HG03280 (cell line): ENCODE results near the gene LZTS2.
"Not testable (repeated sequence)": the region's sequence is repeated elsewhere in the genome, so short reads cannot be mapped to it uniquely, and the experiment has no call there.

Experiments
- ATAC-seq: cut with Tn5 transposase; IDR thresholded peaks from one replicate; pipeline ENCODE4 v1.9.1; 2021; ENCODE audit warnings: mild to moderate bottlenecking, moderate library complexity; ENCODE audit not compliant: unreplicated experiment

The LZTS2 gene

DNA sequence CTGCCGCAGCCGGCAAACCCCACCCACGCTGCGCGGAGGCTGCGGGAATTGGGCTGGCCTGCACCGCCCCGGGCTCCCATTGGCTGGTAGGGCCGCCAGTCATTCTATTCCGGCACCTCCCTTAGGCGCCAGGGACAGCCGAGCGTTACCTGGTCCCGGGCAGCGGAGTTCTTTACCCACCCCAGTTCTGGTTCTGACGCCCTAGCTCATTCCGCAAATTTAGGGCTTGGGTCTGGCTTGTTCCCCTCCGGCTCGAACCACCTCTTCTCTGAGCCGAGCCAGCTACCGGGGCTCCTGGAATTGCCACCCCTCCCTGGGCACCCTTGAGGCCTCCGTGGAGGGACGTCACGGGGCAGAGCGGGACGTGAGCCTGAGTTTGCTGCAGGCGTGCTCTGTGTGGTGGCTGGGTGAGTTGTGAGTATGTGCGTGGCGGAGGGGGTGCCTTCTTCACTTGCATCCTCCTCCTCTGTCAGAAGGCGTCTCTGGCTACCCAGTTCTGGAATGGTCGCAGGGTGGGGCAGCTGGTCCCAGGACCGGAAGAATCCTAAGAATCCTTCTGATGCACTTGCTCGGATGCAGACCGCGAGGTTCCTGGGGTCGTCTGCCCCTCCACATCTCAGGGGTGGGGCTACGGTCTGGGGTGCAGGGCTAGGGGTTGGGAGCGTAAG, 31.7 kb downstream of the LZTS2 start, which contains the start of the genes PDZD7 and SFXN3:
PDZD7 (minus strand) TSS at position 2 of the 668 bp plus-strand sequence. CDS start 910 bp downstream, outside the sequence.
SFXN3 (plus strand) TSS at position 107 of the 668 bp plus-strand sequence. CDS start 3,461 bp downstream, outside the sequence.
- peak; percentile 92 for ATAC-seq

DNA sequence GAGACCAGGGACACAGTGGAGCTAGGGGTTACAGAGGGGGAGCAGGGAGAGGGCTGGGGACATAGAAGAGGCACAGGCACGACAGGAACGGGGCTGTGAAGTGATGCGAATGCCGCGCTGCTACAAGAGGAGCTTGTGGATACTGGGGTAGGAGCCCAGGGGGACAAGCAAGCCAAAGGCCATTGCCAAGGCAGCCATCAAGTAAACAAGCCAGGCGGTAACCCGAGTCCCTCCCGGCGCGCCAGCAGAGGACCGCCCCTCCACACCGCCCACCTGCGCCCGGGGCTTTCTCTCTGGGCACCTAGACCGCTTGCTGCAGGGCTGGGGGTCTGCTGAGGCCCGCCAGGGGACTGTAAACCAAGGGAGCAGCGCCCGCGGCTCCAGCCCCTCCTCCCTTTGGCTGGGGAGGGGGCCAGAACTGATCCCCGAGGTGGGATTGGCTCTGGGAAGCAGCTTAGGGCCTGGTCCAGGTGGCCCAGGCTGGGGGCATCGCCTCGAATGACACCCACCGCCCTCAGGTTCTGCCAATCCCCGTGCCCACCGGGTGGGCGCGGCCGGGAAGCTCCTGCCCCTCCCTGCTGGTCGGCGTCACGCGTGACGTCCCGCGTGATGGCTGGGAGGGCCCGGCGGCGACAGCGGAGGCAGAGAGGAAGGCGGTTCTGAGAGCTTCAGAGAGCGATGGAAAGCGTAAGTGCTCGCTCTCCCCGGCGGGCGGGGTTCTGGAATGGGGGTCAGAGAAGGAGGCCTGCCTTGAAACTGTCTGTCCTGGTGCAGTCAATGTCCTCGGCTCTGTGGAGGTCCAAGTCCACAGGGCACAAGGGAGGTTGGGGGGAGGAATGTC, 32.4 kb downstream of the LZTS2 start:
- no peak for ATAC-seq

DNA sequence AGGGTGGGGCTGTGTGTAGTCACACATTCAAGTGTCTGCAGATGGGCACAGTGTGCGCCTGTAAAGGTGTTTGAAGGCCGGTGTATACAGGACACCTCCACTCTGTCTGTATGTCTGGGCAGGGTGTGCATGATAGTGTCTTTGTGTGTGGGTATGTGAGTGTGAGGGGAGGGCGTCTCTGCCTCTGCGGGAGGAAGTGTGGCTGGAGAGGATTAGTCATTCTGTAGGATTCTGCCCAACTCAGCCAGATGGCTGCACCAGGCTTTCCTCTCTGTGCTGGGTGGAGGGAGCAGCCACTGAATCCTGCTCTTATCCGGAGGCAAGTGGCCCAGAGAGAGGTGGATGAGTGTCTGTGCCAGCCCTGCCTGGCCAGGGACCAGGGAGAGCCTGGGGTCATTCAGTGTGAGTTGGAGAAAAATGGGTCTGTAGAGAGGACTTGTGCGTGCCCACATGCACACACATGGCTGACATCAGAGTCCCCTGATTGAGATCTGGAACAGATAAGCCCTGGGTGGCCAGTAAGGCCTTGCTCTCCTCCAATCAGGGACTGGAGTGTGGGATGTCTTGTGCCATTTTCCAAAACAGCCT, 33.1 kb downstream of the LZTS2 start:
- no peak for ATAC-seq

DNA sequence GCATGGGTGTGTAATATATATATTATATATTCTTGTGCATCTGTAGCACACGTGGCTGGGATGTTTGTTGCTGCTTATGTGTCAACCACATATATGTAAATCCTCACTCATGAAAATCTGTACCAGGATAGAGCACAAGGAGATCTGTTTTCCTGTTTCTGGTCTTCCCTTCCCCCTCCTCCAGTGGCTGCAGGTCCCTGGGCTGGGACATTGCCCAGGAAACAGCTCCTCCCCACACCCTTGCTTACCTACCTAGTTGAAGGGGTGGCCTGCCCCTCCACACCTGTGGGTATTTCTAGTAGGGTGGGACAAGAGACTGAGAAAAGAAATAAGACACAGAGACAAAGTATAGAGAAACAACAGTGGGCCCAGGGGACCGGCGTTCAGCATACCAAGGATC, 33.7 kb downstream of the LZTS2 start:
- ATAC-seq: no peak

DNA sequence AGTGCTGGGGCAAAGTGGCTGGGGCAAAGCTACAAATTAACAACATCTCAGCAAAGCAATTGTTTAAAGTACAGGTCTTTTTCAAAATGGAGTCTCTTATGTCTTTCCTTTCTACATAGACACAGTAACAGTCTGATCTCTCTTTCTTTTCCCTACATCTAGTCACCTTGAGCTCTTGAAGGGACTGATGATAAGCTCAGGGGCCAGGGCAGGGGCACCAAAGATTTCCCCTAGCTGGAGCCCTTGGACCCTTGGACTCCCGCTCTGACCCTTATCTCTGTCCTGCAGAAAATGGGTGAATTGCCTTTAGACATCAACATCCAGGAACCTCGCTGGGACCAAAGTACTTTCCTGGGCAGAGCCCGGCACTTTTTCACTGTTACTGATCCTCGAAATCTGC, 34.8 kb downstream of the LZTS2 start:
- not testable (repeated sequence) for ATAC-seq

DNA sequence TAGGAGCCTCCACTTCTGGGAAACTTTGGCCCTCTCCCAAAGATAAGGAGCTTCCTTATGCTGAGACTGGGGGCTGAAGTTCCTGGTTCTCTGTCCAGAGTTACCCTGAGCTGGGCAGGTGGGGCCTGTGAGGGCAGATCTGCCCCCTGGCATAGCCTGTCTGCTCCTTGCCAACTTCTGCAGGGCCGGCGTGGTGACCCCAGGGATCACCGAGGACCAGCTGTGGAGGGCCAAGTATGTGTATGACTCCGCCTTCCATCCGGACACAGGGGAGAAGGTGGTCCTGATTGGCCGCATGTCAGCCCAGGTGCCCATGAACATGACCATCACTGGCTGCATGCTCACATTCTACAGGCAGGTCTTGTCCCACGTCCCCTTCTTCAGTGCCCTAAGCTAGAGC, 35.7 kb downstream of the LZTS2 start:
- ATAC-seq: no peak

DNA sequence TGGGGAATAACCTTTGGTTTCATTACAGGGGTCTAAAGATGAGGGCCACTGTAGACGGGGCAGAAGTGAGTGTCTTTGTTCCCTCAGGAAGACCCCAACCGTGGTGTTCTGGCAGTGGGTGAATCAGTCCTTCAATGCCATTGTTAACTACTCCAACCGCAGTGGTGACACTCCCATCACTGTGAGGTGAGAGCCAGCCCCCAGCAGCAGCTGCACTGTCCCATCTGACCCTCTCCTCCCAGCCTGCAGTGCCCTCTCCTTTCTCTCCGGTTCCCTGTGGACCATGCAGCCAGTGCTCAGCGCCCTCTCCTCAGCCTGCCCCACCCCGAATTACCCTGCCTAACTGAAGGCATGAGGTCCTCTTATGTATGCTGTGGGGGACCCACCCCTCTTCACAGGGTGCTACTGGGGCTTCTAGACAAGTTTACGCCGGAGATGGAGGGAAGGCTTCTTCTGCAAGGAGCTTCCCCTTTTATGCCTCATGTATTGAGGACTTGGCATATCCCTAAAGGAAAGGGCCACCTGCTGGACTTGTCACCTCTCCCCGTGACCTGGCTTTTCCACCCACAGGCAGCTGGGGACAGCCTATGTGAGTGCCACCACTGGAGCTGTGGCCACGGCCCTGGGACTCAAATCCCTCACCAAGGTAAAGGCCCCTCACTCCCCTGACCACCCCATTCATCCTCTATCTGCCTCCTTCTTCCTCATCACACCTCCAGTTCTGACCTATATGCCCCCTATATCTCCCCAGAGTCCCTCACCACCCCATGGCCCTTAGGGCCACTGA, 36.5 kb downstream of the LZTS2 start:
- ATAC-seq: no peak

DNA sequence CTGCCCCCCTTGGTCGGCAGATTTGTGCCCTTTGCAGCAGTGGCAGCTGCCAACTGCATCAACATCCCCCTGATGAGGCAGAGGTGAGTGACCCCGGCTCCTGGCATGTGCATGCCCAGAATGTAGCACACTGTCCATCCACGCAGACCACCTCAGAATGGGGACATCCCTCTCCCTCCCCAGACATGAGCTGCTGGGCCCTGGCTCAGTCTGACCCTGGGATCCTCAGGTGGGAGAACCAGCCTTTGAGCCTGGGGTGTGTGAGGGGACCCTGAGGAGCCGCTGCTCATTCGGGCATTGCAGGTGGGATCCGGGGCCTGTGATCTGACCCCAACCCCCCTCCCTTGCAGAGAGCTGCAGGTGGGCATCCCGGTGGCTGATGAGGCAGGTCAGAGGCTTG, 37.1 kb downstream of the LZTS2 start:
- ATAC-seq: no peak

DNA sequence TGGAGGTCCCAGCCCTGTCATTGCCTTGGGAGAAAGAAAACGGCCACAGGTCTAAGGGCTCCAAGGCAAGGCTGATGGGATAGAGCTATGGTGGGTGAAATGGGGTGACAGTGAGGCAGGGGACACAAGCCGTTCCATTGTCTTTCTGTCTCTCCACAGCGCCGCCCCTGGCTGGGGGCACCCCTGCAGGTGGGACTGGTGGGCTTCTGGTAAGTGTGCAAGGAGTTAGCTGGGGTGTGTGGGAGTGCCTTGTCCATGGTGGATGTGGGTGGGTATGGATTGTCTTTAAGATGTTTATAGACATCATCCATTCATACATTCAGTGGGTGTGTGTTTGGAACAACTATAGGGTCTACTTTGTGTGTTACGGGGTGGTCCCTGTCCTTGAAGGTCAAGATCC, 38.9 kb downstream of the LZTS2 start:
- ATAC-seq: no peak

DNA sequence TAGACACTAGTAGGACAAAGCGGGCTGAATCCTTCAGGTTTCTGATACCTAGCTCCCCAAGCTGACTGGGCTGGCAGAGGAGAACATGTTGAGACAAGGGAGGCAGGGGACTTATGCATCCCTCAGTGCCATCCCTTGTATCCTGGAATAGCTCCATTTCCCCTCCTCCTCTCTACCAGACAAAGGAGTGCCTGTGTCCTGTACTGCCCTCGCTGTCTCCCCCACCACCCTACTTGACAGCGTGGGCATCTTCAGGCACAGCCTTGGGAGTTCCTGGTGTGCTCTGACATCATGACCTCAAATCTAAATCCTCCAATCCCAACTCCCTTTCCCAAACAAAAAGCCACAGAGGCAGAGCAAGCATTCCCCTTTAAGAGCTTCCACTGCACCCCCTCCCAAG, 40.5 kb downstream of the LZTS2 start:
- ATAC-seq: no peak

DNA sequence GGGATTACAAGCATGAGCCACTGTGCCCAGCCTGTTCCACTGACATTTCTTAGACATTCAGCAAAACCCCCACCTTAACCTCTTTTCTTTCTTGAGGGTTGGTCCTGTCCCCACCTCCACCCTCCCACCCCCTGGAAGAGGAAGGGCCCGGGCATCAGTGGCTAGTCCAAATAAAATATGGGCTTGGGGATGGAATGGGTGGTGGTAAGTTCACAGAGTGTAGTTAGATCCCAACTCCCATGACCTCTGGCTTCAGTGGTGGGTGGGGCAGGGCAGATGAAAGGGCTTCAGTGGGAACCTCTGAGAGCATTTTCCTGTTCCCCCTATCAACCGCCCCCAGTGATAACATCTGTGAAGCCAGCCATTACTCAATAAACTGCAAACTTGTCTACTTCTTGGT, 41.2 kb downstream of the LZTS2 start:
- no peak for ATAC-seq

DNA sequence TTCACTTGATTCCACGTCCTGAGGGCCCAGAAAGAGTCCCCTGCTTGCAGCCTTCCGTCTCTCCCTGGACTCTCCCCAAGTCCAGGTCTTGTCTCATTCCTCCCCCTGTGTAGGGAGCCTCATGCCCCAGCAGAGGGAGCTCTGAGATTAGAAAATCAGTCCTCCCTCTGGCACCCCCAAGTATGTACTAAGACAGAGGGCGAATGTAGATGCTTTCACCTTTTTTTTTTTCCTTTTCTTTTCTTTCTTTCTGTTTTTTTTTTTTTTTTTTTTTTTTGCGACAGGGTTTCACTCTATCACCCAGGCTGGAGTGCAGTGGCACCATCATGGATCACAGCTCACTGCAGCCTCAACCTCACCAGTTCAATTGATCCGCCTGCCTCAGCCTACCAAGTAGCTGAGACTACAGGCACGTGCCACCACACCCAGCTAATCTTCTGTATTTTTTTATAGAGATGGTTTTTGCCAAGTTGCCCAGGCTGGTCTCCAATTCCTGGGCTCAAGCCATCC, 41.7 kb downstream of the LZTS2 start:
- peak; percentile 56 for ATAC-seq

DNA sequence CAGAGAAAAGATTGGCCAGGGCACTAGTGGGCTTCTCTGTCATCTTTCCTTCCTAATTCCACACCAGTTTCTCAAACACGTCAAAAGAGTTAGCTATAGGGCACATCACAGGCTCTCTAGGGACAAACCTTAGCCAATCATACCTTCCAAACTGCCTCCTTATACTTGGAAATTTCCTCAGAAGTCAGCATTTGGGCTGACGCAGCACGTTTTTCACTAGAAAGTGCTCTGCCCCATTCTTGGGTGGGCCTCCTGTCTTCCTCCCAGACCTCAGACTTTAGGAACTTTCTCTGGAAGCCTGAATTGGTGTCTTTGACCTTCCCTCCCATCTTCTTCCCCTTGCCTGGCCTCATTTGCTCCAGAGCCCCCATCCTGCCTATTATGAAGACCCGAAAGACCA, 42.5 kb downstream of the LZTS2 start:
- ATAC-seq: no peak

DNA sequence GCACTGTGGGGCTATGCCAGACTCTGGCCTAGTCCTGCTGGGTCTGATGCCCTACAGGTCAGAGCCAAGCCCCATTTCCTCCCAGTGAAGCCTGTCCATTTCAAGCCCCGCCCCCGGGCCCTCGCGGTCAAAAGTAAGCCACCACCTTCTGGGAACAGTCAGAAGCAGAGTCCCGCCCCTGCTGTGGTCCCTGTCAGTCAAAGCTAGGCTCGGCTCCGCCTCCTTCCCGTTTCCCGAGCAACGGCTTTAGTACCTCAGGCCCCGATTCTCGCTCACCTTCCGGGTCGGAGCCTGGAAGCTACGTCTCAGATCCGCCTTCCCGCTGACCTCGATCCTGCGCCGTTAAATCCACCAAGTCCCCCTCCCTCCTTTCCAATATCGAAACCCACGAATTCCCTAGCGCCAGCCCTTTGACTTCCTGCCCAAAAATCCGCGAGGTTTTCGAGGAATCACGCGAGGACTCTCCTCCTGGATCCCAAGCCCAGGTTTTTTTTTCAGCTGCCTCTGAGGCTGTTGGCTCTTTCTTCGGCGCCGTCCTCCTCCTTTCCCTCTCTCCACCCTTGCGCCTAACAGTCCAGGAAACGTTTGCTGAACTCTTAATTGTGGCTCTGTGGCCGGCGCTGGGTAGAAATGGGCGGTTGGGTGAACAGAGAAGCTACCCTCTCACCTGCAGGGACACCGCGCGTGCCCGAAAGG, 43.2 kb downstream of the LZTS2 start:
- ATAC-seq: peak; percentile 93

DNA sequence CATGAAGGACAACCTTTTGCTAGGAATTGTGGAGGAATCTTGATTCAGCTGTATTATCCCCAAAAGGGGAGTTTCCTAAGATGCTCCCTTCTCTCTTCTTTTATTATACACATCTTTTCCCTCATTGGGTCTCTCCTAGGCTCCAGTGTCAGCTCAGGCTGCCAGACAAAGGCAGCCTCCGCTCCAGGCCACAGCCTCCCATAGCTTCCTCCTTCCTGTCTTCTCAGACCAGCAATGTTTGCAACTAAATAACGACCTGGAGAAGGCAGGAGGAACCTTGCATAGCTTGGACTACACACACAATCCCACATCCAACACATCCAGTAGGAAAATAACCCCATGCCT, 43.7 kb downstream of the LZTS2 start:
- no peak for ATAC-seq

DNA sequence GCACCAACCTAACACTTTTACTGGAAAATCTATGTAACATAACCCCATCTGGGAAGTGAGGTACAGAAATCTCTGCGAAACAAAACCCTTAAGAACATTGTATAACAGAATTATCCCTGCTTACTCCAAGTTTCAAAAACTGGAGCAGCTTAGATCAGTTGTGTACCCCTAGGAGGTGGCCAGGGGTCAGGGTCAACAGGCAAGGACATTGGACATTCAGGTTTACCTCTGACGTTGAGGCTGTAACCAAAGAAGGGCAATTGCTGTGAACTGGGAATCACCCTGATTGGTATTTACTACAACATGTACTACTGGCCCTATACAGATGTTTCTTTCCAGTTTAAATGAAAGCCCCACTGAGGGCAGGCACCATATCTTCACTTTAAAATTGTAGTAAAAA, 44.5 kb downstream of the LZTS2 start:
- ATAC-seq: no peak

DNA sequence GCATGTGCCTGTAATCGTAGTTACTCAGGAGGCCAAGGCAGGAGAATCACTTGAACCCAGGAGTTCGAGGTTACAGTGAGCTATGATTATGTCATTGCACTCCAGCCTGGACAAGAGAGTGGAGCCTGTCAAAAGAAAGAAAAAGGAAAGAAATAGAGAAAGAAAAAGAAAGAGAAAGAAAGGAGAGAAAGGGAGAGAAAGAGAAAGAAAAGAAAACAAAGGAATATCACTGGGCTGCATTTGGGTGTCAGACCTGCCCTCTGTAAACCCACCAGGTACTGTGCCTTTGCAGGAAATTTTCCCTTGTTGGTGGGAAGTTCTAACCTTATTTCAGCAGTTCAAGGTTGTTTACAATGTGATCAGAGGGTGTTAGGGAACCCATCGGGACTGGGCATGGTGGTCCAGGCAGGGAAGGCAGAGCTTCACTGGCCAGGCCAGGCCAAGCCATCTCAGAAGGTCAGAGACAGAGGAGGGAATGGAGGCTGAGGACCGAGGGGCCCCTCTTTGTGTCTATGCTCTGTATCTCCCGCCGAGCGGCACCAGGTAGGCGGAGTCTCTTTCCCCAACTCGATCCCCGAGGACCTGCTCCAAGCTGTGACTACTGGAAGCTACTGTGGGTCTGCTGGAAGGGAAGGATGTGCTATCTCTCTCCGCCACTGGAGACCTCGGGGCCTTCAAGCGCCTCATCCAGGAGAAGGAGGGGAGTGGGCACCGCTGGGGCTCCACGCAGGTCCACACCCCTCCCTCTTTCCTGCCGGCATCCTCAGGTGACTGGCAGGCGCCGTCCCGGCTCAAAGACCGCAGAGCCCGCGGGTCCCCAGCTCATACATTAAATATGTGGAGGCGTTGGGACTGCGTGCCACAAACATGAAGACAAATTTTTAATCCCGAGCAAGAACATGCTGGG, 47.0 kb downstream of the LZTS2 start:
- ATAC-seq: no peak

DNA sequence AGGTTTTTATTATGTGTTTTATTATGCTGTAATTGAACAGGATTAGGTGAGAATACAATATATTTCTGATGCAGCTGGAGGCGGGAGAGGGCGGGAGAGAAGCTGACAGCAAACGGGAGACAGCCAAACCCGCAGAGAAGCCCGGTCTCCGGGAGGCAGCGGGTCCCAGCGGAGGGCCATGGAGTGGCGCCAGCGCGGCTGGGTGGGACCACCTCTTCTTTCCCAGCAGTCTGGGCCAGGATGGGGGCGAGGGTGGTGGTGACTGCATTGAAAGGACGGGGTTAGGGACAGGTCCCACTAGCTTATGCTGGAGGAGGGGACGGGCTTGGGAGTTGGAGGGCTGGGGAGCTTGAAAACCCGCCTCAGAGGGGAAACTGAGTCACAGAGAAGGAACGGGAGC, 47.7 kb downstream of the LZTS2 start:
- ATAC-seq: no peak
